ENCODE results near the gene ENTPD1. TPM values are rescaled to one million over a fixed set of nuclear protein-coding genes. Genes with fewer than 3 reads are reported as not detected.

ENTPD1 gene
- total RNA-seq, 2 experiments from 2014 or later, result 2.5 to 2.8 TPM

- intact Hi-C loops (cut with micrococcal nuclease), result no loop called here
- H3K27ac Mint-ChIP-seq, result no peak overlapping the region
These were observed 74.1 kb downstream of the ENTPD1 start for GRCh38 chr10:95830044-95830443.

DNA sequence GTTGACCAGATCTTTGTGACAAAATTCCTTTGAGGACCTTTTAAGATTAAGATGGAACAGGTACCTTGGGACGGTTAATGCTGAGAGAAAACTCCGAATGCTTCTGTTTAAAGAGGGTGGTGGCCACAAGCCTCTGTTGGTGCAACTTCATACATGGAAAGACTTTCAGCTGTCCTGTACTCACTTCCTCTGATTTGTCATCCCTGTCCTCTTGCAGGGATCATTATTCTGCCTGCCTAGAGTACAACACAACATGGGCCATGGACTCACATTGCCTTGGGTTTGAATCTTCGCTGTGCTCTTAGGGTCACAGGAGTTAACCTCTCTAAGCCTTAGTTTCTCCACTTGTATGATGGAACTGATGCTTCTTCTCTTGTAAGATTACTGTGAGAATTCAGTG, 75.1 kb downstream of the ENTPD1 start:
- H3K4me1 Mint-ChIP-seq (ENCODE audit: low read depth), result peaks cover 37% of the 10 kb centered on the region
- no peaks in the 10 kb centered on the region for H3K9me3 Mint-ChIP-seq
- ChIA-PET POLR2A (interaction anchor here (1.0 kb wide), 1 partner anchor 35 kb away, joined by 3 read pairs; no protein-coding TSS in a partner anchor), CTCF (interaction anchor here (7.4 to 16.5 kb wide), 2 partner anchors 12 to 137 kb away, joined by 45 to 298 read pairs; partner anchors contain the start of gene TCTN3)
- intact Hi-C loops (cut with micrococcal nuclease), result no loop called here
- peaks cover 2% of the 10 kb centered on the region for H3K36me3 Mint-ChIP-seq
- peak overlapping the region; percentile 90 for H3K27ac Mint-ChIP-seq
- H3K4me3 Mint-ChIP-seq, result peak overlapping the region; percentile 72
- no peak for DNase-seq
- H3K27me3 Mint-ChIP-seq, result no peaks in the 10 kb centered on the region

More at GRCh38 chr10:95830044-95830443, 74.1 kb downstream of the ENTPD1 start:
- H3K4me3 Mint-ChIP-seq, result no peak overlapping the region
- ChIA-PET POLR2A (interaction anchor here (0.7 kb wide), 1 partner anchor 178 kb away, joined by 4 read pairs; no protein-coding TSS in a partner anchor), CTCF (interaction anchor here (3.1 to 7.4 kb wide), 2 partner anchors 13 to 136 kb away, joined by 17 to 45 read pairs; partner anchors contain the start of gene TCTN3)
- peaks cover 28% of the 10 kb centered on the region for H3K4me1 Mint-ChIP-seq (ENCODE audit: low read depth)
- DNase-seq, result no peak
- H3K27me3 Mint-ChIP-seq, result no peaks in the 10 kb centered on the region
- no peaks in the 10 kb centered on the region for H3K9me3 Mint-ChIP-seq
- H3K36me3 Mint-ChIP-seq, result peaks cover 1% of the 10 kb centered on the region

GRCh38 chr10:95831515-95831914, 75.6 kb downstream of the ENTPD1 start:
- H3K4me1 Mint-ChIP-seq (ENCODE audit: low read depth), result peaks cover 37% of the 10 kb centered on the region
- POLR2A ChIA-PET, result interaction anchor here (1.0 to 1.8 kb wide), 2 partner anchors 34 to 138 kb away, joined by 3 to 6 read pairs; partner anchors contain the start of gene TCTN3
- H3K27me3 Mint-ChIP-seq, result no peaks in the 10 kb centered on the region
- peak; percentile 26 for DNase-seq
- peak overlapping the region; percentile 90 for H3K27ac Mint-ChIP-seq
- intact Hi-C loops (cut with micrococcal nuclease), result no loop called here
- CTCF ChIA-PET, result interaction anchor here (7.4 to 16.5 kb wide), 2 partner anchors 11 to 137 kb away, joined by 45 to 298 read pairs; partner anchors contain the start of gene TCTN3
- peak overlapping the region; percentile 72 for H3K4me3 Mint-ChIP-seq
- no peaks in the 10 kb centered on the region for H3K9me3 Mint-ChIP-seq
- peaks cover 2% of the 10 kb centered on the region for H3K36me3 Mint-ChIP-seq

GRCh38 chr10:95832216-95833041, 76.5 kb downstream of the ENTPD1 start:
- intact Hi-C loops (cut with micrococcal nuclease), result loop anchor here (1.0 to 2.0 kb wide), 6 partner anchors 9 to 138 kb away; no protein-coding TSS in a partner anchor
- ChIA-PET POLR2A (interaction anchor here (1.0 to 1.8 kb wide), 2 partner anchors 33 to 139 kb away, joined by 3 to 6 read pairs; partner anchors contain the start of gene TCTN3), CTCF (interaction anchor here (1.2 to 16.5 kb wide), 4 partner anchors 10 to 138 kb away, joined by 3 to 298 read pairs (median 31); partner anchors contain the start of gene TCTN3)
- no peaks in the 10 kb centered on the region for H3K27me3 Mint-ChIP-seq
- H3K9me3 Mint-ChIP-seq, result no peaks in the 10 kb centered on the region
- DNase-seq, result peak; percentile 77
- peak overlapping the region; percentile 90 for H3K27ac Mint-ChIP-seq
- peaks cover 2% of the 10 kb centered on the region for H3K36me3 Mint-ChIP-seq
- peak overlapping the region; percentile 72 for H3K4me3 Mint-ChIP-seq
- peaks cover 37% of the 10 kb centered on the region for H3K4me1 Mint-ChIP-seq (ENCODE audit: low read depth)

- Mint-ChIP-seq H3K27ac (peak overlapping the region; percentile 90), H3K4me3 (no peak overlapping the region), H3K27me3 (no peaks in the 10 kb centered on the region), H3K9me3 (no peaks in the 10 kb centered on the region), H3K4me1 (ENCODE audit: low read depth) (peaks cover 39% of the 10 kb centered on the region), H3K36me3 (peaks cover 2% of the 10 kb centered on the region)
- intact Hi-C loops (cut with micrococcal nuclease), result loop anchor here (2.0 kb wide), 1 partner anchor 138 kb away; no protein-coding TSS in a partner anchor
- CTCF ChIA-PET, result interaction anchor here (1.2 to 16.5 kb wide), 4 partner anchors 10 to 139 kb away, joined by 3 to 298 read pairs (median 31); partner anchors contain the start of gene TCTN3
- DNase-seq, result no peak
- POLR2A ChIA-PET, result interaction anchor here (1.8 kb wide), 1 partner anchor 140 kb away, joined by 6 read pairs; the partner anchor contains the start of gene TCTN3
These were observed 77.2 kb downstream of the ENTPD1 start for GRCh38 chr10:95833042-95833610.

DNA sequence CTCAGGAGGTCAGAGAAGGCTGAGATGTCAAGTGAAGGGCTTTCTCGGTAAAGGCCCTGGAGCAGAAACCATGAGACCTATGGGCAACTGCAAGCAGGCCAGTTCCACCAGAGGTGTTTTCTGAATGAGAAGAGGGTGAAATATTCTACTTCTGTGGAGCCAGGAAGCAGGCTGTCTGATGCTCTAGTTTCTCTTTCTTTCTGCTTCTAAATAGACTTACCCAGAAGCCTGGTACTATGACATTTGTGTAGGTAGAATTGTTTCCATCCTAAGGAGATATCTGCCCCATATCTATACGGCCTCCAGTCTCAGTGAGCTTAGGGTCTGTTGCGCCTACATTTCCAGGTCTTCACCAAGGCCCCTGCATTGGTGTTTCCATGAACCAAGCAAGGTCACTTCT, 78.4 kb downstream of the ENTPD1 start:
- Mint-ChIP-seq H3K4me3 (no peak overlapping the region), H3K4me1 (ENCODE audit: low read depth) (peaks cover 39% of the 10 kb centered on the region), H3K36me3 (peaks cover 2% of the 10 kb centered on the region), H3K27ac (peak overlapping the region; percentile 72), H3K9me3 (no peaks in the 10 kb centered on the region), H3K27me3 (no peaks in the 10 kb centered on the region)
- intact Hi-C loops (cut with micrococcal nuclease), result no loop called here
- DNase-seq, result no peak
- CTCF ChIA-PET, result interaction anchor here (3.3 to 16.5 kb wide), 3 partner anchors 8 to 140 kb away, joined by 17 to 298 read pairs (median 45); partner anchors contain the start of gene TCTN3
- POLR2A ChIA-PET, result no interaction called here

DNA sequence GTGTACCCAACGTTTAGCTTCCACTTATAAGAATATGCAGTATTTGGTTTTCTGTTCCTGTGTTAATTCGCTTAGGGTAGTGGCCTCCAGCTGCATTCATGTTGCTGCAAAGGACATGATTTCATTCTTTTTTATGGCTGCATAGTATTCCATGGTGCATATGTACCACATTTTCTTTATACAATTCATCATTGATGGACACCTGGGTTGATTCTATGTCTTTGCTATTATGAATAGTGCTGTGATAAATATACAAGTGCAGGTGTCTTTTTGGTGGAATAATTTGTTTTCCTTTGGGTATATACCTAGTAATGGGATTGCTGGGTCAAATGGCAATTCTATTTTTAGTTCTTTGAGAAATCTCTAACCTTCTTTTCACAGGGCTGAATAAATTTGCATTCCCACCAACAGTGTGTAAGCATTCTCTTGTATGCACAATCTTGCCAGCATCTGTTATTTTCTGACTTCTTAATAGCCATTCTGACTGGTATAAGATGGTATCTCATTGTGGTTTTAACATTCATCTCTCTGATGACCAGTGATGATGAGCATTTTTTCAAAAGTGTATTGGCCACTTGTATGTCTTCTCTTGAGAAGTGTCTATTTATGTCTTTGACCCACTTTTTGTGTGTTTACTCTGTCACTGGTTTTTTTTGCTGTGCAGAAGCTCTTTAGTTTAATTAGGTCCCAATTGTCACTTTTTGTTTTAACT, 79.3 kb downstream of the ENTPD1 start:
- peak overlapping the region; percentile 29 for H3K27ac Mint-ChIP-seq
- POLR2A ChIA-PET, result no interaction called here
- peaks cover 38% of the 10 kb centered on the region for H3K4me1 Mint-ChIP-seq (ENCODE audit: low read depth)
- H3K9me3 Mint-ChIP-seq, result no peaks in the 10 kb centered on the region
- CTCF ChIA-PET, result interaction anchor here (3.3 to 16.5 kb wide), 2 partner anchors 30 to 141 kb away, joined by 17 to 298 read pairs; partner anchors contain the start of gene TCTN3
- H3K4me3 Mint-ChIP-seq, result no peak overlapping the region
- H3K36me3 Mint-ChIP-seq, result peaks cover 2% of the 10 kb centered on the region
- H3K27me3 Mint-ChIP-seq, result no peaks in the 10 kb centered on the region
- no peak for DNase-seq
- intact Hi-C loops (cut with micrococcal nuclease), result no loop called here

GRCh38 chr10:95835911-95836310, 79.9 kb downstream of the ENTPD1 start:
- no peak for DNase-seq
- peaks cover 2% of the 10 kb centered on the region for H3K36me3 Mint-ChIP-seq
- ChIA-PET POLR2A (no interaction called here), CTCF (interaction anchor here (16.5 kb wide), 1 partner anchor 142 kb away, joined by 298 read pairs; the partner anchor contains the start of gene TCTN3)
- peaks cover 39% of the 10 kb centered on the region for H3K4me1 Mint-ChIP-seq (ENCODE audit: low read depth)
- H3K9me3 Mint-ChIP-seq, result no peaks in the 10 kb centered on the region
- H3K4me3 Mint-ChIP-seq, result no peak overlapping the region
- intact Hi-C loops (cut with micrococcal nuclease), result no loop called here
- no peaks in the 10 kb centered on the region for H3K27me3 Mint-ChIP-seq
- peak overlapping the region; percentile 29 for H3K27ac Mint-ChIP-seq

- Mint-ChIP-seq H3K27ac (peak overlapping the region; percentile 35), H3K4me3 (no peak overlapping the region), H3K4me1 (ENCODE audit: low read depth) (peaks cover 34% of the 10 kb centered on the region), H3K9me3 (no peaks in the 10 kb centered on the region), H3K27me3 (no peaks in the 10 kb centered on the region), H3K36me3 (peaks cover 2% of the 10 kb centered on the region)
- no peak for DNase-seq
- CTCF ChIA-PET, result interaction anchor here (1.1 to 16.5 kb wide), 3 partner anchors 8 to 142 kb away, joined by 3 to 298 read pairs (median 8); partner anchors contain the start of gene TCTN3
- POLR2A ChIA-PET, result no interaction called here
- intact Hi-C loops (cut with micrococcal nuclease), result no loop called here
These were observed 80.8 kb downstream of the ENTPD1 start for GRCh38 chr10:95836610-95837355.

- intact Hi-C loops (cut with micrococcal nuclease), result no loop called here
- H3K27ac Mint-ChIP-seq, result peak overlapping the region; percentile 35
- no peaks in the 10 kb centered on the region for H3K9me3 Mint-ChIP-seq
- H3K4me1 Mint-ChIP-seq (ENCODE audit: low read depth), result peaks cover 33% of the 10 kb centered on the region
- ChIA-PET POLR2A (no interaction called here), CTCF (interaction anchor here (1.1 to 16.5 kb wide), 3 partner anchors 8 to 143 kb away, joined by 3 to 298 read pairs (median 8); partner anchors contain the start of gene TCTN3)
- no peak for DNase-seq
- no peaks in the 10 kb centered on the region for H3K27me3 Mint-ChIP-seq
- H3K4me3 Mint-ChIP-seq, result no peak overlapping the region
- H3K36me3 Mint-ChIP-seq, result peaks cover 2% of the 10 kb centered on the region
These were observed 81.4 kb downstream of the ENTPD1 start for GRCh38 chr10:95837356-95837776.
